Skin epidermis (tissue), 12 donors: ENCODE data around the gene MLLT3.
"Not testable (repeated sequence)": the region's sequence is repeated elsewhere in the genome, so short reads cannot be mapped to it uniquely, and the experiment has no call there.

Experiments
- H3K27ac ChIP-seq, 21 experiments: fragments of 200-600 bp; sonication (generic) in 11 of 21; one replicate each; pipeline ENCODE4 v1.5.0; 2020; ENCODE audit warnings: mild to moderate bottlenecking in 3 of 21, inconsistent platforms in 2 of 21, moderate library complexity in 2 of 21
- H3K4me3 ChIP-seq, 7 experiments: fragments of 200-600 bp; sonication (generic) in 2 of 7; one replicate each; pipeline ENCODE4 v1.5.0; 2020; ENCODE audit warnings: inconsistent platforms in 2 of 7, mild to moderate bottlenecking in 2 of 7, moderate library complexity in 1 of 7

MLLT3 gene

DNA sequence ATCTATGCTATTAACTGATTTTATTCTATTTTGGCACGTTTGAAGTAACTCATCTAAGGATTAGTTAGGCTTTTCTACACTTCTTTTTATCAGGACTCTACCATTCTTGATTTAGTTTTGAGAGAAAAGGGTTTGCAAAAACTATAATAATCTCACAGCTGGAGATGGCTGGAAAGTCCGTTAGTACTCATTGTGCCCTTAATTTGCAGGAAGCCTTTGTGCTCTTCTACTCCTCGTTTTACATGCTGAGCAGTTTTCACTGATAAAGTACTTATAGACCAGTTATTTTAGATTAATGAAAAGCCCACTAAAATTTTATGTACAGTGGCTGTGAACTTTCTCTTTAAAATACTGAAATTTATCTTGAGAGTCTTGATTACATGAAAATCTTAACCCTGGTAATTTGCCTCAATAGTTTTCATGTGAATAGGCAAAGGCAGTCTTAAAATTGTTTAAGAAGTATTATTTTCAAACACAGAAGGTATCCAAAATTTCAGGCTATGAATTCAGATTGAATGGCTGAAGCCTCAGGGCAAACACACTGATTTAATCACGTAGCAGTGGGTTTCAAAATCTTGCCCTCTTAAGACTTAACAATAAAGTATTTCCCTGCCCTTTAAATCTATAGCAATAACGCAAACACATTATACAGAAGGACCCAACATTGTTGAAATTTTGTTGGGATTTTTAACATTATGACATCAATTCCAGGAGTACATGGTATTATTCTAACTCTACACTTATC is 18.6 kb downstream of the MLLT3 start:
- Histone ChIP-seq H3K27ac (peak overlapping the region in 7 of 21 experiments; percentile 3 to 61 (median 34)), H3K4me3 (no peak overlapping the region)

DNA sequence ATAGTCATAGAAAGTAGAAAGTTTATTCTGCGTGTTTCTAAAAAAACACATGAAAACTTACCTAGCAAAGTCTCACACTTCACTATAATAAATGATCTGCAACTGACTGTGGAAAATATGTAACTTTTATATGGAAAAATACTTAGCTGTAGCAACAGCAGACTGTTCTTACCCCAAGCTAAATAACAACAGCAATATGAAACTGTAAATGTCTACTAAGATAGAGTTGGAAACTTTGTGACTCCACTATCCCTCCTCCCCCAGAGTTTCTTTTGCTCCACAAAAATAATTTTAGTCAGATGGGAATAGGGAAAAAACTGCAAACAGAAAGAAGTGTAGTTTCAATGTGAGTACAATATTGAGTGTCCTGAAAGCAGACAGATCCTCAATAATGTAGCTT is 21.0 kb downstream of the MLLT3 start:
- H3K4me3 ChIP-seq: no peak overlapping the region
- H3K27ac ChIP-seq: peak overlapping the region in 1 of 21 experiments; percentile 14

DNA sequence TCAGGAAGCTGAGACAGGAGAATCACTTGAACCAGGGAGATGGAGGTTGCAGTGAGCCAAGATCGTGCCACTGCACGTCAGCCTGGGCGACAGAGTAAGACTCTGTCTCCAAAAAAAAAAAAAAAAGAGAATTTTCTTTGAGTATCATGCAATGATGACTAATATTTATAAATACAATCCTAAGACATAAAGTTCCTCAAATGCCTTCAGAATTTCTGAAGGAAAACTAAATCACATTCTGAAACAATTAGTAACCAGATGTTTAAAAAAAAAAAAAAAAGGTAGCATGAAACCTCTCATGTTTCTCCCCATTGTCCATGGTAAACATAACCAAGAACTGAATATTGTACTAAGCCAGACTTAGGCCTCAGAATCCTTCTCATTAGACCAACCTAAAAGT is 23.1 kb downstream of the MLLT3 start:
- H3K27ac ChIP-seq: peak overlapping the region in 1 of 21 experiments; percentile 1
- no peak overlapping the region for H3K4me3 ChIP-seq

DNA sequence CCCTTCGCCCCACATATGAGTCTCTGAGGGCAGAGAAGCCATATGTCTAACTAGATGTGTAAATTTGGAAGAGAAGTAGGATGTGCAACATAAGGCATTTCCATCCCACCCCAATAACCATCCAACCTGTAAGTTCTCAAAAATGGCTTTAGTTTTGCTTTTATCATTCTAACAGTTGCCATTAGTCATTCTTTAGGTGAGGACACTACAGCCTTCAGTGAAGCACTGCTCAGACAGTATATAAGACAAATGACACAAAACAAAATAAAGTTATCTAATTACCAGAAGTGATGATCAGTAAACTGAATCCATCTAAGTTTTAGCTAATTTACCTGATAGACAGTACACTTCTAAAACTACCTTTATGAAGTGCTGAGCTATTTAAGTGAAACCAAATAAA is 23.9 kb downstream of the MLLT3 start:
- no peak overlapping the region for H3K4me3 ChIP-seq
- H3K27ac ChIP-seq: no peak overlapping the region

DNA sequence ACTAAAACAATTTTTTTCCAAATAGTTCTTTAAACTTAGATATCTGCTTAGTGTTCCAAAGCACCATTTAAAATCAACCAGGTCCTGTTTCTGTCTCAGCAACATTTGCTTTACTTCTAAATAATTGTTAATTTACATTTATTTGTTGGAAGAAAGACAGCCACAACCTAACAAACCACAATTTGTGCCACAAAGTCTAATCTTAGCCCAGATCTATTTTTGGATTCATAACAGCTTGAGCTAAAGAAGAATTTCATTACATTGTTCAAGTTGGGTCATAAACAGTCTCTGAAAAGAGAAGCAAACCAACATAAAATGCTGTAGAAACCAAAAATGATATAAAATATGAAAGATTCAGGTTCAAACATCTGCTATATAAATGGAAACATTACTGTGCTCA is 24.4 kb downstream of the MLLT3 start:
- Histone ChIP-seq H3K27ac (no peak overlapping the region), H3K4me3 (no peak overlapping the region)

DNA sequence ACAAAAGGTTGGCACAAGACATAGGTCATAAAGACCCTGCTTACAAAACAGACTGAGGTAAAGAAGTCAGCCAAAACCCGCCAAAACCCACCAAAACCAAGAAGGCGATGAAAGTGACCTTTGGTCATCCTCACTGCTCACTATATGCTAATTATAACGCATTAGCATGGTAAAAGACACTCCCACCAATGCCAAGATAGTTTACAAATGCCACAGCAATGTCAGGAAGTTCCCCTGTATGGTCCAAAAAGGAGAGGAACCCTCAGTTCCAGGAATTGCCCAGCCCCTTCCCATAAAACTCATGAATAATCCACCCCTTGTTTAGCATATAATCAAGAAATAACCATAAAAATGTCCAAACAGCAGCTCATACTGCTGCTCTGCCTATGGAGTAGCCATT is 27.7 kb downstream of the MLLT3 start:
- no peak overlapping the region for H3K4me3 ChIP-seq
- H3K27ac ChIP-seq: no peak overlapping the region

DNA sequence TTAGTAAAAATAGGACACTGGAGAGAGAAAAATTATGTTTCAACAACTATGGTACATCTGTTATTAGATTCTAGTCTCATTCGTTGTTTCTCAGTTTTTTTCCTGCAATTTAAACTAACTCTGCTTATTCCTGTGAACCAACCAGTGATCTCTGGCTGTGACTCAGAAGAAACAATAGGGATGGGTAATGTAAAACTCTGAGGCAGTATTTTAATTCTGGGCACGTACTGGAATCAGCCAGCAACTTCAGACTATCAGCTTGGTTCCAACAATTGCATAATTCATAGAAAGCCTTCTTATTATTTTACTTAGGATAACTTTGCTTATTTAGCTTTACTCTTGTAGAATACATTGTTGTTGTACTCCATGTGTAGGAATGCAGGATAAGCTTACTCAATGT is 28.8 kb downstream of the MLLT3 start:
- Histone ChIP-seq H3K4me3 (no peak overlapping the region), H3K27ac (no peak overlapping the region)

DNA sequence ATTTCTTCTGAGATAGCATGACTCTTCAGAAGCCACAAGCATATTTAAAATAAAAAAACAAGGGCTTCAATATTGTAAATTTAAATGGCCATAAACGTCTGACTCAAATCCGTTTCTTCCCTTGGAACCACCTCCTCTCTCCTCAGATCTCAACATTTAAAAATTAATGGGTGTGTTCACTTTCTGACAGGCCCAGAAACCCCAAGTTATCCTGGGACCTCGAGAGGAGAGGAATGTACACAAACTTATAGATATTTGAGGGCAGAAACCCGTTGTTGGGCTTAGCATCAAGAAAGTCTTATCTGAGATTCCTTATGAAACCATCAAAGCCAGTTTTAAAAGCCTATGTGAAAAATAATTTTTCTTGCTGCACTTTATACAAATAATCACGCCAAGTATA is 29.2 kb downstream of the MLLT3 start:
- no peak overlapping the region for H3K27ac ChIP-seq

DNA sequence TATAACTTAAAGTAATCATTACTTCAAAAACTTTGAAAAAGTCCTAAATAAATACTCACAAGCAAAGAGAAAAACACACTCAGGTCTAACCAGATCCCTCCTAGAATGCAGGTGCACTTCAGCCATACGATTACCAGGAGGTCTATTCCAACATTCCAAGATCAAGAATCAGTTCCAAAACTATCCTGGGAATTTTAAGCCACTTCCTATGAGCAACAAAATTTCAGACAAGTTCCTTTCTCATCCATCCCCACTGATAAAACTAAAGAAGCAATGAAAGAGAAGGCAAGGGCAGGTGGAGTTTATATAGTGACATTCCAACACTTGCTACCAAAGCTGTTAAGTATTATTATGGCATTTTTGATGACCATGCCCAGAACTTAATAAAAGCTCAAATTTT is 29.6 kb downstream of the MLLT3 start:
- Histone ChIP-seq H3K4me3 (no peak overlapping the region), H3K27ac (no peak overlapping the region)

More for the DNA sequence above, 29.2 kb downstream of the MLLT3 start:
- H3K4me3 ChIP-seq: no peak overlapping the region

DNA sequence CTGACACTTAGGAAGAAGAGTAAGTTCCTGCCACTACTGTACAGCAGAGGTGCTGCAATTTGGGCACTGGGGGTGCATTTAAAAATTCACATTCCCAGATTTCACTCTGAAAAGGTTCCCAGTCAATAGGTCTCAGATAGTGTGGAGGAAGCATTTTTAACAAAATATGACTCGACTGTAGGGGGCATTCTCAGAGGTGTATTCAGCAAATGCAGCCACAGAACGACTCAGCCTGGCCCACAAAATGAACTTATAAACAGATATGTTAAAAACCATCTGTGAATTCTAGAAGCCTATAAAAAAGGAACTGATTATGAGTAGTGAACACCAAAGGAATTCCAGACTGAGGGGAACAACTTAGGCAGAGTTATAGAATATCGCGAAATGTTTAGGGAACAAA is 31.1 kb downstream of the MLLT3 start:
- Histone ChIP-seq H3K27ac (no peak overlapping the region), H3K4me3 (no peak overlapping the region)

DNA sequence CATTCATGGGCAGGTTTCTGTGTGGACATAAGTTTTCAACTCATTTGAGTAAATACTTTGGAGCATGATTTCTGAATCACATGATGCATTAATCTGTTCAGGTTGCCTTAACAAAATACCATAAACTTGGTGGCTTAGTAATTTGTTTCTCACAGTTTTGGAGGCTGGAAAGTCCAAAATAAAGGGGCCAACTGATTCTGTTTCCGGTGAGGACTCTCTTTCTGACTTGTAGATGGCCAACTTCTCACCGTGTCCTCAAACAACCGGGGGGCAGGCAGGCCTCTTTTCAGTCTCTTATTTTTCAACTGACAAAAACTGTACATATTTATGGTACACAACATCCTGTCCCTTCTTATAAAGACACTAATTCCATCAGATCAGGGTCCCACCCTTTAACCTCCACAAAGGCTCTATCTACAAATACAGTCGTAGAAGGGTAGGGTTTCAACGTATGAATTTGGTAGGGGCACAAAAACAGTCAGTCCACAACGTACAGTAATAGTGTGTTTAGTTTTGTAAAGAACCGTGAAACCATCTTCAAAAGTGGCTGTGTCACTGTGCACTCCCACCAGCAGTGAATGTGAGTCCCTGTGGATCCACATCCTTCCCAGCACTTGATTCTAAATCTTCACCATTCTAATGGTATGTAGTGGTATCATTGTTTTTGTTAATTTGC is 37.2 kb downstream of the MLLT3 start:
- no peak overlapping the region for H3K27ac ChIP-seq
- no peak overlapping the region for H3K4me3 ChIP-seq

DNA sequence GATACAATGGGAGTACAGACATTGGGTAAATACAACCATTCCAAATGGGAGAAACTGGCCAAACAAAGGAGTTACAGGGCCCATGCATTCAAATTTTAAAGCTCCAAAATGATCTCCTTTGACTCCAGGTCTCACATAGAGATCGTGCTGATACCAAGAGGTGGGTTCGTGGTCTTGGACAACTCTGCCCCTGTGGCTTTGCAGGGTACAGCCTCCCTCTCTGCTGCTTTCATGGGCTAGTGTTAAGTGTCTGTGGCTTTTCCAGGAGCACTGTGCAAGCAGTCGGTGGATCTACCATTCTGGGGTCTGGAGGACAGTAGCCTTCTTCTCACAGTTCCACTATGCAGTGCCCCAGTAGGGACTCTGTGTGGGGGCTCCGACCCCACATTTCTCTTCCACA is 39.2 kb downstream of the MLLT3 start:
- not testable (repeated sequence) for H3K4me3 ChIP-seq, H3K27ac ChIP-seq

DNA sequence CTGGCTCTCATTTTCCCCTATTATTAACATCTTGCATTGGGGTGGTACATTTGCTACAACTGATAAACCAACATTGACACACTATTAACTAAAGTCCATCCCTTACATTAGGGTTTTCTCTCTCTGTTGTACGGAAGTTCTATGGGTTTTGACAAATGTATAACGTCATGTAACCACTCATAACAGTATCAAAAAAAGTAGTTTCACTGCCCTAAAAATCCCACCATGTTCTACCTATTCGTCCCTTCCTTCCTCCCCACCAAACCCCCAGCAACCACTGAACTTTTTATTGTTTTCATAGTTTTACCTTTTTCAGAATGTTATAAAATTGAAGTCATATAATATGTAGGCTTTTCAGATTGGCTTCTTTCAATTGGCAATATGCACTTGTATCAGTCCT is 40.1 kb downstream of the MLLT3 start:
- H3K27ac ChIP-seq: no peak overlapping the region
- H3K4me3 ChIP-seq: no peak overlapping the region

DNA sequence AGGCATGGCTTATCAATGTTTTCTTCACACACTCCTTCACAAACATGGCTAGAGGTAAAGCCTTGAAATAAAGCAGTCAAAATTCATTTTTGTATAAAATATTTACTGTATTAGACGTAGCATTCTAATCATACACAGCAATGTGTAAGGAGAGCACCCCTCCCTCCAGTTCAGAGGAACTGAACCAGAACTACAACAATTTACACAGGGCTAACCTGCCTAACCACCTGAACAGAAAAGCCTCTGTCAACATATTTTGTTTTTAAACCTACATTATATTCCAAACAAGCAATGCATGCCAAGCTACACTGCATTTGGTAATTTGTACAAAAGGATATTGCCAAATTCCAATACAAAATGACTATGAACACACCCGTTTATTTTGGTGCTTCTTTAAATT is 41.6 kb downstream of the MLLT3 start:
- Histone ChIP-seq H3K27ac (peak overlapping the region in 5 of 21 experiments; percentile 16 to 52 (median 24)), H3K4me3 (no peak overlapping the region)

DNA sequence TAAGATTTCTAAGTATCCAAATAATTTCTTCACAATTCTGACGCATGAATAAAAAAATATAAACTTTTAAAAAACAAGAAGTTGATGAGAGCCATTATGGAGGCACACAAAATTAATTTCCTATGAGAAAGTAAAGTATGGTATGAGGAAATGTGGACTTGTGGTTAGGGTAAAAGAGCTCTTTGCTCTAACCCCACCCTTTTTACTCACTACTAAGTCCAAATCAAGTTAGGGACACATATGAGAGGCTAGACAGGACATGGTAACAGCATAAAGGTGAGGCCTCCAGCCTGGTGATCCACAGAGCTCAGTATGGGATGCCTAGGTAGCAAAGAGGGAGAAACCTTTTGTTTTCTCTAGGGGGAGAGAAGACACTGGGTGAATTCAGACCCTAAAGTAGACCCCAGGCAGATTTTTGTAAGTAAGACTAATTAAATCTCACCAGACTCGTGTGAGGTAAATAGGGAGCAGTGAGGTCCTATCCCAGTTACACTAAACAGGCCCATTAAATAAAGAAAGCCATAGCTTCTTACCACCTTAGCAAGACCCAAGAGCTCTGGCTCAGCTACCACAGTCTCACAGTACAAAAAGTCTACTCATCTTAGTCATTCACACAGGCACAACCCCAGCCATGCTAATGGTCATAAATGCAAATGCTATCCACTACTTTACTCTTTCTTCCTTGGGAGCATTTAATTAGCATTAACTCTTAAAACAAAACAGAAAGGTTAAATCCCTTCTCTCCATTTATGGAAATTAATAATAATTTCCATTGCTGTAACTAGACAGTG is 42.6 kb downstream of the MLLT3 start:
- H3K27ac ChIP-seq: peak overlapping the region in 4 of 21 experiments; percentile 23 to 52 (median 30)
- no peak overlapping the region for H3K4me3 ChIP-seq

DNA sequence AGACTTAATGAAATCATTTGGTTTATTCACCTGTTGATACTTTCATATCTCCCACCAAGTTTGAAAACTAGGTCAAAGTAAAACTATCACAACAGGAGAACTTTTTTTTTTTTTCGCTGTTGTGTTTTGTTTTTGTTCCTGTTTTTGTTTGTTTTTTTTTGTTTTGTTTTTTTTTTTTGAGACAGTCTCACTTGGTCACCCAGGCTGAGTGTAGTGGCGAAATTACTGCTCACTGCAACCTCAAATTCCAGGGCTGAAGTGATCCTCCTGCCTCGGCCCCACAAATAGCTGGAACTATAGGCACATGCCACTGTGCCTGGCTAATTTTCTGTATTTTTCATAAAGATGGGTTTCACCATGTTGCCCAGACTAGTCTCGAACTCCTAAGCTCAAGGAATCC is 49.3 kb downstream of the MLLT3 start:
- H3K27ac ChIP-seq: no peak overlapping the region
- H3K4me3 ChIP-seq: no peak overlapping the region

DNA sequence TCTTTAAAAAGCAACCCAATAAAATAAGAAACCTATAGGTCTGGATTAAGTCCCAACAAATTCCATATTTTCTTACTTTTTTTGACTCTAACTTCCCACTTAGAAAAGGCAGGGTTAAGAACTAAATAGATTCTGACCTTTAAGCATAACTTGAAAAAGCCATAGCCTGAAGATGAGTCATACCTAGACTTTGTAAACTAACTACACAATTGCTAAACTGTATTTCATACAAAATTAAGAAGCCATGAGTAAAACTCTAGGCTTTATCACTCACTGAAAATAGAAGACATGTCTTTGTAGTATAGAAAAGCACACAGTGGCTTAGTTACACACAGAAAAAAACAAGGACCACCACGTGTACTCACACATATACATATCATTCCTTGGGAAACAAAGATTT is 51.5 kb downstream of the MLLT3 start:
- Histone ChIP-seq H3K27ac (peak overlapping the region in 2 of 21 experiments; percentile 26 to 51), H3K4me3 (no peak overlapping the region)

DNA sequence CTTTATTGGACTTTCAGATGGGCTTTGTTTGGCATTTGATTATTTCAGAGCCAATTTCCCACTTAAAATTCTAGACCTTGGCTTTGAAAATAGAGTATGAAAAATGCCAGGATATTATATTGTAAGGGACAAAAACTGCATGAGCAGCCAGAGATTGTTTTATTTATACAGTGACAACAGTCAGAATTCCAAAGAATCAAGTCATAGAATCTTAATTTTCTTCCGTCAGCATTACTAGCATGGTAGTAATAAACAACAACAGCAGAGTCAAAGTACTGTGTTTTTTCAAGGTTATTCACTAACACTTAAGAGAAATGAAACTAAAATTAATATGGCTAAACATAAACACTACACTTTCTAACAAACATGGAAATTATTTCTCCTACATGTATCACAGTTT is 52.2 kb downstream of the MLLT3 start:
- Histone ChIP-seq H3K27ac (peak overlapping the region in 2 of 21 experiments; percentile 26 to 51), H3K4me3 (no peak overlapping the region)

DNA sequence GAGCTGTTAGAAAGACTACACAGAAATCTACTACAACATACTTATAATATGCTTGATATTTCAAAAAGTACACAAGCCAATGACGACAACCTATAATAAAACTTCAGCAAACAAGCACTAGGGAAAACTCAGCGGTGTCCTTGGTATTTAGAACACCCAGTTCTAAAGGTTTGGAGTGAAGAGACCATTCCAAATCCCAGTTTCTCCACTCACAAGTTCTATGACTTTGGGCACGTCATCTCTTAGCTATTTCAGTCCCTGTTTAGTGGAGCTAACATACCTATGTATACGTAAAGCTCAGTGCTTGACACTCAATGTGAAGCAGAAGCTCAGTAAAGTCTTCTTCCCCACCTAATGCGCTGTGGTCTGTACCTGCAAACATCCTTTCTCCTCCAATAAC is 52.8 kb downstream of the MLLT3 start:
- H3K27ac ChIP-seq: no peak overlapping the region

DNA sequence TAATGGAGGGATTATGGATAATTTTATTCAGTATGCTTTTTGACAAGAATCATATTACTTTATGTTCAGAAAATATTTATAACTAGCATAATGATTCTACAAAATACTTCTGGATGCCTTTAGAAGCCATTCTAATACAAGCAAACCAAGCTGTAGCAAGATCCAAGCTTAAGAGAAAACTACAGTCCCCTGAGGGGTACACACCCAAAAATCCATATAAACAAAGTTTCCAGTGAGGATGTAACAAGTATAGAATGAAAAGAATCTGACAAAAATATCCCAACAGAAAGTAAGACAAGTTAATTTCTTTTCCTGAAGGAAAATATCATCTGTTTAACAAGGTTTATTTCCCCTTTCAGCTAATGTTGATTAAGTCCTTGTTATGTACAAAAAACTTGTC is 53.9 kb downstream of the MLLT3 start:
- Histone ChIP-seq H3K27ac (no peak overlapping the region), H3K4me3 (no peak overlapping the region)

More for the DNA sequence above, 52.8 kb downstream of the MLLT3 start:
- H3K4me3 ChIP-seq: no peak overlapping the region

DNA sequence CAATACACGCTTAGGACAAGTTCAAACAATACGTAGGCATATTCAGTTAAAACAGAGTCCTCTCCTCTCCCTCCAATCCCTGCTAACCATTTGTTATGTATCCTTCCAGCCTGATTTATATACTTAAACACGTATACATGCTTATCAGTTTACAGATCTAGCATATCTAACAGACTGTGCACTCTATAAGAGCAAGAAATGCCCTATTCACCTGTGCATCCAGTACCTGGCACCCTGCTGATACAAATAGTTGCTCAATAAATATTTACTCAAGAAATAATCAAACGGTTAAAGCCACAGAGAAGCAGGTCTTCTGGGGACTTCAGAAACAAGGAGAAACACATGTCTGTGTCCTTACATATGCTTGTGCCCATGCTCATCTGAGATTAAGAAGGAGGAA is 55.9 kb downstream of the MLLT3 start:
- Histone ChIP-seq H3K27ac (no peak overlapping the region), H3K4me3 (no peak overlapping the region)
